Stimulated activated CD4-positive, alpha-beta T cell treated with anti-CD3 and anti-CD28 coated beads, TNF-alpha, amount 100 ng/mL, for 48 hours (primary cell): ENCODE measurements around the gene SPACA9.

Source experiments
- DNase-seq, 3 donors: peaks; one replicate each; pipeline ENCODE4 v3.0.0-alpha.2; 2020; ENCODE audit warnings: low read depth in 3 of 3

Gene SPACA9

DNA sequence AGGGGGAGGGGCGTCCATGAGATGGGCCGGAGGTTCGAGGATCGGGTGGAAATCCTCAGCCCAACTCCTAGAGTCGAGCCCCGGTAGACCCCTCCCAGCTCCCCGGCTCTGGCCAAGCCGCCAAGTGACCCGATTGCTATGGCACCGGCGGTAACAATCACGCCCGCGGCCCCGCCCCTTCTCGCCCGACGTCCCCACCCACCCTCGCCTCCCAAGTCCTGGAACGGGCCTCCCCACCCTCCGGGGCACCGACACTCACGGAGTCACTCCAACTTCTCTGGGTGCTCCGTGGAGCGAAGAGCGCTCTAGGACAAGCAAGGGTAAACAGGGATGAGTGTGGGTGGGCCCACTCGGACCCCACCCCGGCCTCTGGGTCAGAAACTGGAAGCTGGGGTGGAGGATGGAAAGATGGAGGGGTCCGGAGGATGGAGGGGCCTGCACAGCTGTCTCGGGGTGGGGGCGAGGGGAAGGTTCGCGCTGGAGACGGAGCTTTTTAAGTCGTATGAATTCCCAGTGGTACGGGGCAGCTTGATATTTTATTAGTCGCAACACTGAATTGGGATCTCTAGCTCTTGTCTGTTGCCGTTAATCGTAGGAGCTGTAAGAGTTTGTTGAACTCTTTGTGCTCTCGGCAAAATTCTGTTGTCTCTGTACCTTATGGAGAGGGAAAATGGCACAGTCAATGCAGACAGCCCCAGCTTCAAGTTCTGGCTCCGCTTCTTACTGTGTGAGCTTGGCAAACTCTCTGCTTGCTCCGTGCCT is at the start of gene SPACA9:
Gene SPACA9, plus strand, starts transcription at position 204 of the 762 bp plus-strand sequence. CDS start 5,050 bp downstream, outside the sequence.
- peak in 2 of 3 donors; percentile 14 to 26 for DNase-seq

GRCh38 chr9:132832171-132832881 is 46.4 kb upstream of the SPACA9 start:
- no peak for DNase-seq

- no peak for DNase-seq
Measured at GRCh38 chr9:132833550-132834121, 45.1 kb upstream of the SPACA9 start.

DNA sequence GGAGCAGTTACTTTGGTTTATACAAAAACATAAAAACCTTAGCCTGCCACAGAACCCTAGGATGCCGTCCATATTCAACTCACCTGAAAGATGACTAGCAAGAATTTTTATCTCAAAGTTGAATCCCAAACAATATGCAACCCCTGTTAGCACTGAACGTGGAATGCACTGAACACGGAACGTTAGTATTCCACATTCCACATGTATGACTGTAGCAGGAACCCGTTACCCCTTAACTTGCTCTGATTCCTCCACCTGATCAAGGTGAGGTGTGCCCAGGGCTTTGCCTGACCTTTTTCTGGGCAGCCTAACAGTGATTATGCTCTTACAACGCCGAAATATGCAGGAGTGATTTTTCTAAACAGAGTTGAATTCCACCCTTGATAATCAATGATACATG is 44.4 kb upstream of the SPACA9 start:
- no peak for DNase-seq

GRCh38 chr9:132837501-132838286 is 41.0 kb upstream of the SPACA9 start:
- DNase-seq, result no peak

- DNase-seq, result no peak
Measured at GRCh38 chr9:132838291-132838690, 40.4 kb upstream of the SPACA9 start.

- no peak for DNase-seq
Measured at GRCh38 chr9:132840980-132841379, 37.7 kb upstream of the SPACA9 start.

DNA sequence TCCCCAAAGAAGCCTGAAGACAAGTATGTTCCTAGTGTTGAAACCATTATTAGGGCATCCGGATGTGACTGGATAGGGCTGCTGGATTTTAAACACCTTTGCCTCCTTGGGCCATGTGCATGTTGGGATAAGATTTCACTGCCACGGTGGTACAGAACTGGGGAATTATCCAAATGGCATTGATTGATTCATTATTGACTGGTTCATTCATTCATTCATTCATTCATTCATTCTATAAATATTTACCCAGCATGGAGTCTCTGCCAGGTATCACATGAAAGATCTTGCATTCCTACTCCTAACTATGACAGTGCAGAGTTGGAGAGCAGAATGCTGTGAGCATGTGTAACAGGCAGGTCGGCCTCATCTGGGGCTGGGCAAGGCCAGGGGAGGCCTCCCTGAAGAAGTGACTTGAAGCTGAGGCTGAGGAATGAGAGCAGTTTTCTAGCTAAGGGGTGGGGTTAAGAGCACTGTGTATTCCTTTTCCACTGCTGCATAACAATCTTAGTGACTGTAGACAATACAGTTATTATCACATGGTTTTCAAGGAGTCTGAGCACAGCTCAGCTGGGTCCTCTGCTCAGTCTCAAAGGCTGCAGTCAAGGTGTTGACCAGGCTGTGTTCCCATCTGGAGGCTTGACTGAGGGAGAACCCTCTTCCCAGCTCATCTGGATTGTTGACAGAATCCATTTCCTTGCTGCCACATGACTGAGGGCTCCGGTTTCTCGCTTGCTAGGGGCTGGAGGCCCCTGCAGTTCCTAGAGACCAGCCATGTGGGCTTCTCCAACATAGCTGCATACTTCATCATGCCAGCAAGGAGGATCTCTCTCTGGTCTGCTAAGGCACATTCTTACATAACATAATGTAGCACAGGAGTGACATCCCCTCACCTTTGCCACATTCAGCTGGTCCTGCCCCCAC is 36.3 kb upstream of the SPACA9 start:
- DNase-seq, result no peak

GRCh38 chr9:132846109-132846917 is 32.4 kb upstream of the SPACA9 start:
- DNase-seq, result no peak

DNA sequence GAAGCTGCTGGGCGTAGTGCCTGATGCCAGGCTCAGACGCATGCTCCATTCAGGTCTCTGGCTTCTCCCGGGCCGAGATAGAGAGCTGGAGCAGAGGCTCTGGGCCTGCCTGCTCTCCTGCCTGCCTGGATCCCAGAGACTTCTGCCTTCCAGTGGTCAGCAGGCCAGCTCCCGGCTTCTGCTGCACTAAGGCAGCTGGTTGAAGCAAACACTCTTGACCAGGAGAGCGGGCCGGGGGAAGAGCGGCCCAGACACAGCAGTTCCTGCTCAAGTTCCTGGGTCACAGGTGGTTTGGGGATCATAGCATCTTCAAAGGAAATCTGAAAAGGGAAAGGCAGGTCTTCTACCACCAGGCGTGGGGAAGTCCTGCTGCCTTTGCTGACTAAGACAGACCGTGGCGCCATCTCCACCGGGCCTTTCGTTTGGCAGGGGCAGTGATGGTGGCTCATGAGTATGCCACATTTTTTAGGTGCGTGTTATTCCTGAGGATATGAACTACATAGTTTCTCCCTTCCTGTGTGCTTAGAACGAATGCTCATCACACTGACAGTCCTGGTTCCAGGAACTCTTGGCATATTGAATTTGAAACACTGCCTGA is 31.7 kb upstream of the SPACA9 start:
- DNase-seq, result no peak

DNA sequence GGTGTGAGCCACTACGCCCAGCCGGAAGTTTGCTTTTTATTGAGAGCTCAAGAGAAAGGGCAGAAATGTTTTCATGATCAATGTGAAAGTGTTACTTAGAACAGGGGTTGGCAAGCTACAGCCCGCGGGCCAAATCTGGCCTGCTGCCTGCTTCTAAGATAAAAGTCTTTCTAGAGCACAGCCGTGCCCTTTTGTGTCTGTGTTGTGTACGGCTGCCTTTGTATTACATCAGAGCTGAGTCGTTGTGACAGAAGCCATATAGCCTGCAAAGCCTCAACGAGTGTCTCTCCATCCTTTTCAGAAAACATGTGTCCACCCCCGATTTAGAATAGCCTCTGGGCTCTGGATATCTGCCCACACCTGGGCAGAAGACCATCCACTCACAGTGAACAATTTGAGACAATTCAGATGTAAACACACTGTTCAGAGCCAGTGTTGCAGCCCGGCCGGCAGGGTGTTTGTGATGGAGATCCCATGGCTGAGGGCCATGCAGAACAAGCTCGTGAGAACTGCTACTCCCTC is 29.5 kb upstream of the SPACA9 start:
- DNase-seq, result no peak

DNA sequence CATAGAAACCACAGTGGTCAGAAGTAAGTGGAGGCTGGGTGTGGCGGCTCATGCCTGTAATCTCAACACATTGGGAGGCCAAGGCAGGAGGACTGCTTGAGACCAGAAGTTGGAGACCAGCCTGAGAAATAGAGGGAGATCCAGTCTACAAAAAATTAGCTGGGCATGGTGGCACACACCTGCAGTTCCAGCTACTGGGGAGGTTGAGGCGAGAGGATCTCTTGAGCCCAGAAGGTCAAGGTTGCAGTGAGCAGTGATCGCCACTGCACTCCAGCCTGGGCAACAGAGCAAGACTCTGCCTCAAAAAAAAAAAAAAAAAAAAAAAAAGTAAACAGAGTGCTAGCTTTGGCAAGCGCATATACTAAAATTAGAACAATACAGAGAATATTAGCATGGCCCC is 25.2 kb upstream of the SPACA9 start:
- DNase-seq, result no peak

DNA sequence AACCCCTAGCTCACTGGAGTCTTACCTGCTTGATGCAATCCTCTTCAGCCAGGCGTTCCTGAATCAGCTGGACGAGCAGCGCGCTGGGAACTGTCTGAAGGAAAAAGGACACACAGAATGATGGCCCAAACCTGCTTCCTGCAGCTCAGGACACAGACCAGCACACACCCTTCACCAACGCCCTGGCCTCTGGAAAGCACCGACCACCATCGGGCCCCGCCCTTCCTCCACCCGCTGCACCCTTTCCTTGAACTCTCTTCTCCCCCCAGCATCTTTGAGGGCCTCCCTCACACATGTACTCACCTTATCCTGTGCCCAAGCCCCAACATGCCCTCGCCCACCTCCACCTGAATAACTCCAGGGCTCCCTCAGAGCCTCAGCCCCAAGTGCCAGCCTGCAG is 23.9 kb upstream of the SPACA9 start:
- DNase-seq, result no peak

DNA sequence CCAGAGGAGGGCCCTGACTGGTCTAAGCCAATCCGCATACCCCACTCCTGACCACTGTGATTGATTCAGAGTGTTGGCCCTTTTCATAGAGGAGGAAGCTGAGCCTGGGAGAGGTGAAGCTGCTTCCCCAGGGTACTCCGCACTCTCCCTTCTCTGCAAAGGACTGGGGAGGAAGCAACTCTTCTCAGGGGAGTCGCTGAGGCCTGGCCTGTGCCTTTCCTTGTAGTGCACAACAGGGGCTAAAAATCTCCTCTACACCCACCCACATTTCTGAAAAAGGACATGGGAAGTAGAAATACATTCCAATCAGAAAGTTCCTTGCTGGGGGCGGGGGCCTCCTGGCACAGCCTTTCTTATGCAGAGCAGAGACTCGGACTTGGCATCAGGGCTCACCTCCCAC is 22.8 kb upstream of the SPACA9 start:
- DNase-seq, result no peak

DNA sequence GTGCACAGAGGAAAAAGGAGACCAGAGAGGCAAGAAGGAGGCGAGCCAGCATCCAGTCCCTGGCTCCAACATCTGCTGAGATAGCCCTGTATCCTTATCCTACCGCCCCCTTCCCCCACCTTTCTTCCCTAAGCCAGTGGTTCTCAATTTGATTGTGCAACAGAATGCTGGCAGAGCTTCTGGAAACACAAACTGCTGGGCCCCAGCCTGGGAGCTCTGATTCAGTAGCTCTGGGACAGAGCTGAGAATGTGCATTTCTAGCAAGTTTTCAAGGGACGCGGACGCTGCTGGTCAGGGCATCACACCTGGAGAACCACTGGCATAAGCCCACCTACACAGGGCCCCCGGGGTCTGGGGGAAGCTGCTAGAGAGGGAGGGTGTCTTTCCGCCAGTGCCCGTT is 21.7 kb upstream of the SPACA9 start:
- no peak for DNase-seq

DNA sequence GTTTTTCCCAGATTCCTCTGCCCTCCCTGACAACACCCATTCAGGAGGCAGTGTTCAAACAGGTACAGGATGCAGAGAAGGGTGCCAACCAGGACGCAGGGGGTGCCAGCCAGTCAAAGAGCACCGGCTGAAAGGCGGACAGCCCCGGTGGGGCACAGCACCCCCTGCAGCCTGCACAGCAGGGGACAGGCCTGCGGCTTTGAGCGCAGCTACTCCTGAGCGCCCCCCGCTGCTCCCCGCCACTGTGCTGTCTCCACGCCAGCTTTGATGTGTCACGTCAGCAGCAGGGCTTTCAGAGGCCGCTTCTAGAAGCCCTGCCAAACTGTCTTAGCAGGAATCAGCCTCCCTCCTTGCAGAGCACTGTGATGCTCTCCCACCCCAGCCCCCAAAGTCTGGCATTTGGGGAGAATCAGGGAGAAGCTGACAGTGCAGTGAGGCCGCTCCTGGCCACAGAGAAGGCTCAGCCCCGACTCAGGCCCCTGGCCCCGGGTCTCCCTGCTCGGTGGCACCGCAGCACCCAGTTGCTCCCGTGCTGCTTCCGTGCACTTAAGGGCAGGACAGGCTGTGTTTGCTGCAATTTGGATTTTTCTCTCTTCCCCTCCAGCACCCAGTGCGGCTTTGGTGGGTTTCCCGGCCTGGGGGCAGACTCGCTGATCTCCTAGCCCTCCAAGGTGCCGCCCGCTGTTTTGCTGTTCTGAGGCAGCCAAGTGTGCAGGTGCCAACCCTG is 20.9 kb upstream of the SPACA9 start:
- DNase-seq, result no peak

- DNase-seq, result no peak
Measured at GRCh38 chr9:132858751-132859150, 19.9 kb upstream of the SPACA9 start.

DNA sequence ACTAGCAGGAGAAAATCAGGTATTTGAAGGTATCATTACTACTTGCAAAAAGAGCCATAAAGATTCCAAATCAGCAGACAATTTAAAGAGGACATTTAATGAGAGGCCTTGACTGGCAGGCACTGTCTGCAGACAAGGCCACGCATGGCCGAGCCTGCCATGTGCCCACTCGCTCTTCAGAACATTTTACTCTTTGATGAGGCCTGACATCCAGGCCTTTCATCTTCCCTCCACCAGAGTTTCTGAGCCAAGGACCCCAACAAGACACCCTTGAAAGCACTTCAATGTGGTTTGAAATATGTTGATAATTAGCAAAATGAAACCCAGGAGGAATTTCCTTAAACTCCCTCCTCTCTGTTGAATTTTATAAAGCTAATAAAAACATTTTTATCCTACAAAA is 17.0 kb upstream of the SPACA9 start:
- DNase-seq, result no peak

DNA sequence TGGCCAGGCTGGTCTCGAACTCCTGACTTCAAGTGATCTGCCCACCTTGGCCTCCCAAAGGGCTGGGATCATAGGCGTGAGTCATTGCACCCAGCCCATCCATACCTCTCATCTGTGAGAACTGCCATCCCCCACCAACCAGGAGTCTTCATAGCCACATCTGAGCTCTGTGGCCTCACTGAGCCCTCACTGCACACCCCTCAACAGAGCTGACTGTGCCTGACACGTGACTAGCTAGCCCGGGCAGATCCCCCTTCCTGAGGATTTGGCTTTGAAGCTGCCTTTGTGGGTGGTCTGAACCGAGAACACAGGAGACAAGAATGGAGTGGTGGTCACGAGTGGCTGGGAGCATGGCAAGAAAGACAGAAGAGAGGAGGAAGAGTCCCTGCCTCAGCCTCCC is 16.2 kb upstream of the SPACA9 start:
- no peak for DNase-seq
